Measurements from ENCODE around the gene GTF3C4. TPM values are rescaled to one million over a fixed set of nuclear protein-coding genes. Genes with fewer than 3 reads are reported as not detected.

The GTF3C4 gene
- total RNA-seq, 1 donor from 2014 or later = 21.2 TPM

DNA sequence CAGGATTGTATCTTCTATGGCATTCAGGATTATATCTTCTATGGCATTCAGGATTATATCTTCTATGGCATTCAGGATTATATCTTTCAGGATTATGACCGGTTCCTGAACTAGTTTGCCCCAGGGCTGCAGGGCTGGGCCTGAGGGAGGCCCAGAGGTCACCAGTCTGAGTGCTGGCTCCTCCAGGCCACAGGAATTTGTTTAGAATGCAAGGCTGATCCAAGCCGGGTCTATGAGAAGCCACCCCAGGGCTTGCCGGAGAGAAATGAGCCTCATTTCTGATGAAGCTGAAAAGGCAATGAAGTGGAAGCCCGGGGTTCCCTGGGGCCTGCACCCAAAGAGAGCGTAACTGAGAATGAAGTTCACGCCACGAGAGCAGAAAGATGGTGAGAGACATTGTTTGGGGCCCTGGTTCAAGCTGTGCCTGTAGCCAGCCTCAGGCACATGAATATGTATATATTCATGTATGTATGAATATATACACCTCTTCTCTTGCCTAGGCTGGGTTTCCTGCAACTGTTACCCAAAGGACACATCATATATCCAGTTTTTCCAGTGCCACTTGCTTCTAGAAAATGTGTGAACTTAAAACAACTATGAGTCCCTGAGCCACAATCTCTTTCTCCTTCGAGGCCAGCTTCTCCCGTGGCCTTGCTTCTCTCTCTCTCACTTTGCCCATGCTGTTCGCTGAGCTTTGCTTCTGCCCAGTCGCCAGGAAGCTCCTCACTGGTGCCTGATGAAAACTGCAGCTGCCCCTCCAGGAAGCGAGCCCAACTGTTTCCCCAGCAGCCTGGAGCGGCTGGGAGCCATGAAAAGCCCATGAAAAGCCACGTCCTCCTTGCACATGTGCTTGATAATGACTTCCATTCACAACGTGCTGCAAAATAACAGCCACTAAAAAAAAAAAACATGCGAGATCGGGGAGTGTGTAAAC lies 62.3 kb downstream of the GTF3C4 start:
- TF ChIP-seq, protein P1, sequence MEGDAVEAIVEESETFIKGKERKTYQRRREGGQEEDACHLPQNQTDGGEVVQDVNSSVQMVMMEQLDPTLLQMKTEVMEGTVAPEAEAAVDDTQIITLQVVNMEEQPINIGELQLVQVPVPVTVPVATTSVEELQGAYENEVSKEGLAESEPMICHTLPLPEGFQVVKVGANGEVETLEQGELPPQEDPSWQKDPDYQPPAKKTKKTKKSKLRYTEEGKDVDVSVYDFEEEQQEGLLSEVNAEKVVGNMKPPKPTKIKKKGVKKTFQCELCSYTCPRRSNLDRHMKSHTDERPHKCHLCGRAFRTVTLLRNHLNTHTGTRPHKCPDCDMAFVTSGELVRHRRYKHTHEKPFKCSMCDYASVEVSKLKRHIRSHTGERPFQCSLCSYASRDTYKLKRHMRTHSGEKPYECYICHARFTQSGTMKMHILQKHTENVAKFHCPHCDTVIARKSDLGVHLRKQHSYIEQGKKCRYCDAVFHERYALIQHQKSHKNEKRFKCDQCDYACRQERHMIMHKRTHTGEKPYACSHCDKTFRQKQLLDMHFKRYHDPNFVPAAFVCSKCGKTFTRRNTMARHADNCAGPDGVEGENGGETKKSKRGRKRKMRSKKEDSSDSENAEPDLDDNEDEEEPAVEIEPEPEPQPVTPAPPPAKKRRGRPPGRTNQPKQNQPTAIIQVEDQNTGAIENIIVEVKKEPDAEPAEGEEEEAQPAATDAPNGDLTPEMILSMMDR (IDR thresholded peaks at IDR 0.05) = no peak
- no peaks in the 10 kb centered on the region for H3K4me1 Mint-ChIP-seq (ENCODE audit: unreplicated experiment)
- no peaks in the 10 kb centered on the region for H3K36me3 Mint-ChIP-seq (ENCODE audit: unreplicated experiment)
- no peak for DNase-seq (ENCODE audit: extremely low spot score, unreplicated experiment)
- no peak overlapping the region for H3K27ac Mint-ChIP-seq (ENCODE audit: unreplicated experiment)
- peaks cover 46% of the 10 kb centered on the region for H3K27me3 Mint-ChIP-seq (ENCODE audit: unreplicated experiment)
- H3K9me3 Mint-ChIP-seq (ENCODE audit: unreplicated experiment) = no peaks in the 10 kb centered on the region
- no peak overlapping the region for H3K4me3 Mint-ChIP-seq (ENCODE audit: unreplicated experiment)

DNA sequence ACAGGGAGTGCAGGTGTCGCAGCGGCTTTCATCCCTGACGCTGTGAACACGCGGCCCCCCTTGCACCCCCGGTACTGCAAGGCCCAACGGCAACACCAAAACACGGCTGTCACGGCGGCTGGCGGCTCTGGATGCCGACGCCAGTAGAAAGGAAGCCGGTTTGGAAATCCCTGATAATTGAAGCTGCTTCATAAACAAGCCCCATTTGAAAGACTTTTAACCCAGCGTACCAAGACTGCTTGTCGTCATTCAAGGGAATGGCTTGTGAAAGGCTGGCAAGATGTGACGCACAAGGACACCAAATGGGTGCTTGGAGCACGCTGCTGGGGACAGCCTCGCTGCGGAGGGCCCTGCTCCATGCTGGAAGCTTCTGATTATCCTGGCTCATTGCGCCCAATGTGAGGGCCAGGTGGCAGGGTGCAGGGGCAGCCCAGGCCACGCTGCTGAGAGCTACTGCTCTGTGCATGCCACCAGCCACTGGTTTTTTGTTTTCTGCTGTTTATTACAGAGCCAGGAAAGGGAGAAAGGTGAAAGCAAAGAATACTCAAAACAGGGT lies 63.1 kb downstream of the GTF3C4 start:
- DNase-seq (ENCODE audit: extremely low spot score, unreplicated experiment) = no peak
- H3K4me3 Mint-ChIP-seq (ENCODE audit: unreplicated experiment) = no peak overlapping the region
- peaks cover 46% of the 10 kb centered on the region for H3K27me3 Mint-ChIP-seq (ENCODE audit: unreplicated experiment)
- H3K36me3 Mint-ChIP-seq (ENCODE audit: unreplicated experiment) = no peaks in the 10 kb centered on the region
- H3K9me3 Mint-ChIP-seq (ENCODE audit: unreplicated experiment) = no peaks in the 10 kb centered on the region
- H3K27ac Mint-ChIP-seq (ENCODE audit: unreplicated experiment) = no peak overlapping the region
- TF ChIP-seq, protein P1 (IDR thresholded peaks at IDR 0.05) = no peak
- no peaks in the 10 kb centered on the region for H3K4me1 Mint-ChIP-seq (ENCODE audit: unreplicated experiment)

DNA sequence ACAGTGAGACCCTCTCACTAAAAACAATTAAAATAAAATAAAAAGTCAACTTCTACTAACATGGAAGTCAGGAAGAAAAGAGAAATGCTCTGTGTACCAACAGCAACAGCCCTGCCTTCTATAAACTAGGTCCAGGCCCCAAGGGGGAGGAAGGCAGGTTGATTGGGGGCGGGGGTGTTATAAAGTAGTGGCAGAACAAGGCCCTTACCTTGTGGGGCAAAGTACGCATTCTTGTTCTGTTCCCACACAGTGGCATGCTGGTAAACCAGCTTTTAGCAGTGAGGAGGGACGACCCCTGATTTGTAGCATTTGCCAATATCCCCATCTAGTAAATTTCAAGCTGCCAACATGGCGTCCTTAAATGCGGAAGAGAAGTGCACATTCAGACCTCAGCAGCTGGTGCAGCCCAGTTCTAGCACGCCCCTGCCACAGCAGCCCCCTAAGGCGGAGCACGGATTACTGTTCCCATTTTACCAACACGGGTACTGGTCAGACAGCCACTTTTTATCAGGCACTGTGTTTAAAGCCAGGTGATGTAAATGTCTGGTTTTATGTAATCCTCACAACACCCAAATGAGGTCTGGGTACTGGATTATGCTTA lies 69.5 kb downstream of the GTF3C4 start:
- no peaks in the 10 kb centered on the region for H3K4me1 Mint-ChIP-seq (ENCODE audit: unreplicated experiment)
- H3K36me3 Mint-ChIP-seq (ENCODE audit: unreplicated experiment) = peaks cover 1% of the 10 kb centered on the region
- no peak for DNase-seq (ENCODE audit: extremely low spot score, unreplicated experiment)
- peaks cover 52% of the 10 kb centered on the region for H3K27me3 Mint-ChIP-seq (ENCODE audit: unreplicated experiment)
- H3K27ac Mint-ChIP-seq (ENCODE audit: unreplicated experiment) = no peak overlapping the region
- no peaks in the 10 kb centered on the region for H3K9me3 Mint-ChIP-seq (ENCODE audit: unreplicated experiment)
- no peak overlapping the region for H3K4me3 Mint-ChIP-seq (ENCODE audit: unreplicated experiment)
- TF ChIP-seq, protein P1 (IDR thresholded peaks at IDR 0.05) = no peak

DNA sequence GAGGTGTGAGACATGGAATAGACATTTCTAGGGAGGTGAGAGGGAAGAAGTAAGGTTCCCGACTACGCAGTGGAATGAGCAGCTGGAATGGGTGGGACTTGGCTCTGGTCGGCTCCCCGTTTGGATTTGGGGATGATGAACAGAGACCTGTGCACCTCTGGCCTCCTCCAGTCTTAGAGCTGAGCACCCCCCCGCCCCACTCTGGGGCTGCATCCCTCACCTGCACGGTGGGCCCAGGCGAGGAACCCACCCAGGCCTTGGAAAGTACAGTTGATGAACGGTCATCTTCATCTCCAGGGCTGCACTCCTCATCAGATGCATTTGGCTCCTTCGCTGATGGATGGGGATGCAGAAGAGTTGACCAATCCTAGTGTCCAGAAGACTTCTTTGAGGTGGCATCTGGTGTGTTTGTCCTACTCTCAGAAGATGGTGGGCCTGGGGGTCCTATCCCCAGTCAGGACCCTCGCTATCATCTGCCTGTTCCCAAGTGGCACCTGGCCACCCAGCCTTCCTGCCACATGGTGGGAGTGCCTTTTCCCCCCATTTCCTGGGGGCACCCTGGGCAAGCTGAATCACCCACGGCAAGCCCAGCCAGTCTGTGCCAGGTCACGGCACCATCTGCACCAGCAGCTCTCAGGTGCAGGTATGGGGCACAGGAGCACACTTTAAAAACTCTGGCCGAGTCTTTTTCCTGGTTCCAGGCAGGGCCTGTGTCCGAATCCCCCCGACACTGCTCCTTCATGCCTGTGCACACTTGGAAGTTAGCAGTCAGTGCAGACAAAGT lies 70.5 kb downstream of the GTF3C4 start:
- Mint-ChIP-seq H3K36me3 (ENCODE audit: unreplicated experiment) (peaks cover 1% of the 10 kb centered on the region), H3K27ac (ENCODE audit: unreplicated experiment) (no peak overlapping the region), H3K27me3 (ENCODE audit: unreplicated experiment) (peaks cover 62% of the 10 kb centered on the region), H3K9me3 (ENCODE audit: unreplicated experiment) (no peaks in the 10 kb centered on the region), H3K4me1 (ENCODE audit: unreplicated experiment) (peaks cover 4% of the 10 kb centered on the region), H3K4me3 (ENCODE audit: unreplicated experiment) (no peak overlapping the region)
- TF ChIP-seq, protein P1 (IDR thresholded peaks at IDR 0.05) = no peak
- no peak for DNase-seq (ENCODE audit: extremely low spot score, unreplicated experiment)
